Anterior cingulate cortex (tissue), 58 donors: ENCODE results near the gene P4HA1.
"Not testable (repeated sequence)": the region's sequence is repeated elsewhere in the genome, so short reads cannot be mapped to it uniquely, and the experiment has no call there.

Experiments
- DNase-seq, 58 donors: peaks; one replicate each; lab custom pipeline; 2025; lab: John Stamatoyannopoulos, UW

Gene P4HA1

GRCh38 chr10:73096449-73097304 is at the start of gene P4HA1:
P4HA1 (minus strand) TSS chr10:73096866; CDS start chr10:73074883, 21,983 bp downstream.
- DNase-seq: peak; percentile 88 to 100 (median 99)

GRCh38 chr10:73141603-73142002 is 44.9 kb upstream of the P4HA1 start:
- no peak for DNase-seq

DNA sequence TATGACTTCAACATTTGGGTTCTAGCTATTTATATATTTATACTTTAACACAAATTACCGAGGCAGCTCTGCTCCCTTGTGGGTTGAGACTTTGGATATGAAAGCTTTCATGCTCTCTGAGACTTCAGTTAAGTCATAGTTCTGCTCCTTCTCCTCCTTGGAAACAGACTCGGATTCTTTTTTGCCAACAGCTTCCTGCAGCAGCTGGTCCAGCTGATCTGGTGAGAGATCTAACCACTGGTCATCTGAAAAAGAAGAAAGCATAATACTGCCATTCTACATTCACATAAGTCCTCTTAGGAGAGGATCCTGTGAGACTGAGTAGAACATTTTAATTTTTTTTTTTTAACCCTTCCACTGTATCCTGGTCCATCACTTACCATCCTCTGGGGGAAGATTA is 42.6 kb upstream of the P4HA1 start:
- no peak for DNase-seq

DNA sequence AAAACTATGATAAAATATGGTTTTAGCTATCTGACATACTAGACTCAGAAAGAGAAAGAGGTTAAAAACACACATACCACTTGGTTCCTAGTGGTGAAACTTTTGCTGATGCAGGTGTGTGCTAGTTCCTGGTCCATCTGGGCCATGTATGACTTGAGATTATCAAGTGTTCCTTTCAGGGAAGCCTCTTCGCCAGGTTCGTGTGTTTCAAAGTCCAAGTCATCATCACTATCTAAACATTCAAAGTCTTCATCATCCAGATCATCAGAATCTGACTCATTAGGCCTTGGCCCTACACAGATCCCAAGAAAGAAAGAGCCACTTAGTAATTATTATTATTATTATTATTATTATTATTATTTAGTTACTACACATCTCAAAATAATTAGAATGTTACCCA is 40.0 kb upstream of the P4HA1 start:
- DNase-seq: no peak

GRCh38 chr10:73134727-73135126 is 38.1 kb upstream of the P4HA1 start:
- DNase-seq: no peak

- DNase-seq: no peak
Observed at GRCh38 chr10:73131913-73132686, 35.4 kb upstream of the P4HA1 start.

DNA sequence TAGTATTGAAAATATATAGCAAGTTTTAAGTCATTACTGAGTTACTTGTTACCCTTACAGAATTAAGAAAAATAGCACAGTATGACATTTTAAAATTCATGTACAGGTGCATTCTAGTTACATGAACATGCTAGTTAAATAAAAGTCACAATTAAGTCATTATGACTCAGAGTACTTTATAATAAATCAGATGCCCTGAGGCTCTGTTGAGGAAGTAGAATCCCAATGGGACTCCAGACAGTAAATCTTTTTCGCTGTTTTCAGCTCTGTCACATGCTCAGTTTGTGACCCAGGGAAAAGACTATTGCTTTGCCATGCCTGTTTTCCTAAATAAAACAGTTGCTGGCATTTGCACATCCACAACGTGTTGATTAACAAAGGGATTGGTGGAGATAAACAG is 34.6 kb upstream of the P4HA1 start:
- DNase-seq: no peak

DNA sequence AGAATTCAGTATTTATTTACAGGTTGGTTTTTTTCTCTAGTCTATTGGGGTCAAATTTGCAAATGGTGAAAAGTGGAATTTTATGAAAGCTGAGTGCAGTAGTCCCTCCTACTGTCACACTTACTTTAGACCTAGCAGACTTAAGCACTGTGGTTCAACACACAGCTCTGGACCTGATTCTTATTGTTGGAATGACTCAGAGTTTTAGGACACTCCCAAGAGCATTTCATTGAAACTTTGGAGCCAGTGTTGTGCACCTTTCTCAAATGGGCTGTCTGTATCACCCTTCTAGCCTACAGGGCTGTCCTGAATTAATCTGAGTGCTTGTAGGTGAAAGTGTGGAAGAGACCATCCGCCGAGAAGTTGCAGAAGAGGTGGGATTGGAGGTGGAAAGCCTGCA is 29.7 kb upstream of the P4HA1 start:
- DNase-seq: no peak

DNA sequence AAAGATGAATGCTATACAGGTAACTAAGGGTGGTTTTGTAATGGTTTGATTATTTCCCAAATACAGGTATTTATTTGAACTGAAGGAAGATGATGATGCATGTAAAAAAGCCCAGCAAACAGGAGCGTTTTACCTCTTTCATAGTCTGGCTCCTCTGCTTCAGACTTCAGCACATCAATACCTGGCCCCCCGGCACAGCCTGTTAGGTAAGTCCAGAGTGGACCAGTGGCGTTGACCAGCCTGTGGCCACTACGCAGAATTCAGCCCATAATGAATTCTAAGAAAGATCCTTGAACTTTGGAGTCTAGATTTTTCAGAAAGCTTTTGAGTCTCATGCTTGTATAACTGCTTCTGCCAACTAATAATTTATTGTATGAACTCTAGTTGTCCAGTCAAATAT is 23.3 kb upstream of the P4HA1 start:
- no peak for DNase-seq

DNA sequence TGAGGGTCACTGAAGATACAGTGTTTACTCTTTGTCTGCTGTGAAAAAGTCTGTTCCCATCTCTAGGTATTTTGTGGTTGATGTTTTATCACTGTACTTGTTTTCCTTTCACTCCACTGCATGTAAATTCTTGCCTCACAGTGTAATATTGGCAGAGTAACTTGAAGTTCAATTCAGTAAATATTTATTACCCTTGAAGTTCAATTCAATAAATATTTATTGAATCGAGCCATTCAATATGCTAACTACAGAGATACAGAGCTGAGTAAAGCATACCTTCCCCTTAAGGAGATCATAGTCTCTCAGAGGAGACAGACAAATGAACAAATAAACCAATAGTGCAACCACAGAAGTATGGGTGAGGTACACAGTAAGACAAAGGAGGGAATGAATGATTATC is 22.8 kb upstream of the P4HA1 start:
- no peak for DNase-seq

DNA sequence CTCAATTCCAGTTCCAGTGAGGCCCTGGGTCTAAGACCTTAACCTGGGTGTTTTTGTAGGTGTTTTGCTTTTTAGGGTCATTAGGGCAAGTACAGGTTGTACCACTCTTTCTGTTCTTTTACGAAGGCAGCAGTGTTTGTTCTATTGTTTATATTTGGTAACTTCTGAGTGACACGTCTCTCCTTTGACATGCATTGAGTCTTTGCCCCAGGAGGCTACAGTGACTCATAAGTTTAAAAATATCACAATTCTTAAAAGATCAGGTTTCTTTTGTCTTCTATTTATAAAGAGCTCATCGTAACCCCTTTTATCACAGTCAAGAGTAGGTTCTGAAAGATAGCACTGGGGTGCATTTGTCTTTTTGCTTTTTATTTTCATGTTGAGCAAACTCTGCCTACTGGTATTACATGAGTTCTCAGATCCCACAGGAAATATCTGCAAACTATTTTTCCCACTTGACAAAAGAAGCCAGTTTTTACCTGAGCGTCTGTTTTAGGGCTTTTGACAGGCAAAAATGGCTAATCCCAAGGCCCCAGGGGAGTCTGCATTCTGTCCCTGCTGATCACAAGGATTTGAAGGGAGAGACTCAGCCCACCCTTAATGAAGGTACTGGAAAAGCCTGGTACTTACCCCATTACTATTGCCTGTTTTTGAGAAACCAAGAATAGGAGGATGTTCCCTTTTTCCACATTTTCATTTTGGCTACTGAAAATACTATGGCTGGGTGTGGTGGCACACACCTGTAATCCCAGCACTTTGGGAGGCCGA is 21.5 kb upstream of the P4HA1 start:
- DNase-seq: no peak

DNA sequence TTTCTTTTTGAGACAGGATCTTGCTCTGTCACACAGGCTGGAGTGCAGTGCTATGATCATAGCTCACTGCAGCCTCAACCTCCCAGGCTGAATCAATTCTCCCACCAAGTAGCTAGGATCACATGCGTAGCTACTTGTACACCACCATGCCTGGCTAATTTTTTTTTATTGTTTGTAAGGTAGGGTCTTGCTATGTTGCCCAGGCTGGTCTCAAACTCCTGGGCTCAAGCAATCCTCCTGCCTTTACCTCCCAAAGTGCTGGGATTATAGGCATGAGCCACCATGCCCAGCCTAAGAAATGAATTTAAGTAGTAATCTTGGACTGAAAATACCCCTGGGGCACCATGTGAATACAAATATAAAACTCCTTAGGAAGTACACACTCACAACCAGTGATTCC is 19.4 kb upstream of the P4HA1 start:
- no peak for DNase-seq

- DNase-seq: no peak
Observed at GRCh38 chr10:73113551-73113950, 16.9 kb upstream of the P4HA1 start.

GRCh38 chr10:73112032-73112431 is 15.4 kb upstream of the P4HA1 start:
- DNase-seq: not testable (repeated sequence)

DNA sequence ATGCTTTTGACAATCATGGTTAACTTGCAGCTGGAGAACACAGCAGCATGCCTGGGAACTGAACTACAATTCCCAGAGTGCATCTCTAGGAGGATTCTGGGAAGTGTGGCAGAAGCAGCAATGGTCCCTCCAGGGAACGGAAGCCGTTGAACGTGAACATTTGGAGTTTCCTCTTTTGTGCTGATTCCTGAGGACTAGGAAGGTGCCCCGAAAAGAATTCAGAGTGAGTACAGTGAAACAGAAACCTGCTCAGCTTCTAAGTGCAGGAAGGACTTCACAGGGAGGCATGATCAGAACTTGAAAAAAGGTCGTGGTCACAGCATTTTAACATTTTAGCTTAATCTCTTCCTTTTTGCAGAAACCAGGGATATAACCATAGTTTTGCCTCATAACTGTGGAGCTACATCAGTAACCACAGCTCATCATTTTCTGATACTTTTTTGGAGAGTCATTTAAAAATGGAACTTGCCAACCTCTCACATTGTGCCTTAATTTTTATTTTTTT is 13.7 kb upstream of the P4HA1 start, which contains the start of gene NUDT13:
Gene NUDT13 (plus strand): TSS at position 111 of the 505 bp plus-strand sequence. CDS start 3,911 bp downstream, outside the sequence.
- peak in 54 of 58 donors; percentile 3 to 89 (median 55) for DNase-seq

DNA sequence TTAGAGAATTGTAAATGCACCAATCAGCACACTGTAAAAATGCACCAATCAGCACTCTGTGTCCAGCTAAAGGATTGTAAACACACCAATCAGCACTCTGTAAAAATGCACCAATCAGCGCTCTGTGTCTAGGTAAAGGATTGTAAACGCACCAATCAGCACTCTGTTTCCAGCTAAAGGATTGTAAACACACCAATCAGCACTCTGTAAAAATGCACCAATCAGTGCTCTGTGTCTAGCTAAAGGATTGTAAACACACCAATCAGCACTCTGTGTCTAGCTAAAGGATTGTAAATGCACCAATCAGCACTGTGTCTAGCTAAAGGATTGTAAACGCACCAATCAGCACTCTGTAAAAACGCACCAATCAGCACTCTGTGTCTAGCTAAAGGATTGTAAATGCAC is 12.6 kb upstream of the P4HA1 start:
- DNase-seq: not testable (repeated sequence)

DNA sequence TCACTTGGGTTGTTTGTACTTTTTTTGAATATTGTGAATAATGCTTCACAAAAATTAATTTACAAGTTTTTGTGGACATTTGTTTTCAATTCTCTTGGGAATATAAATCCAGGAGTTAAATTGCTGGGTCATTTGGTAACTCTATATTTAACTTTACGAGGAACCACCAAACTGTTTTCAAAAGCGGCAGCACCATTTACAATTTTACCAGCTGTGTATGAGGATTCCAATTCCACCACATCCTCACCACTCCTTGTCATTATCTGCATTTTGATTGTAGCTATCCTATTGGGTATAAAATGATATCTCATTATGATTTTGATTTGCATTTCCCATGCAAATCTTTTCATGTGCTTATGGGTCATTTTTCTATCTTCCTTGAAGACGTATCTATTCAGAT is 9.6 kb upstream of the P4HA1 start:
- DNase-seq: no peak

GRCh38 chr10:73099141-73099540 is 2.5 kb upstream of the P4HA1 start:
- DNase-seq: no peak

GRCh38 chr10:73097305-73097670 is 622 bp upstream of the P4HA1 start:
- no peak for DNase-seq

DNA sequence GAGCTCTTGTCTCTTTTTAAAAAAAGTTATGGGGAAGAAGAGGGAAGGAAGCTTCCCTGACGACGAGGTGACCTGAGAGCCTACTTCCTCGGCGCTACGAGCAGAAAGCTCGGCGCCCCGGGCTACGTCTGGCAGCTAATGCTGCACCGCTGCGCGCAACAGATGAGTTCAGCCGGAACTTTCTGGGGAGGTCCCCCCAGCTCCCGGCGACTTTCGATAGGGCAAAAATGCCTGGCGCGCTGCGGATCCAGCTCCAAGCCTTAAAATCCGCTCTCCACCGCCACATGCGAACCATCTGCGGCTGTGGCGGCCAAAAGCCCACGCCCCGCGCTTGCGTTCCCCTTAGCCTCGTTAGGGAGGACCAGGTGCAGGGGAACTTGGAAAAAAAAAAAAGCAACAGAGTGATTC is 621 bp downstream of the P4HA1 start:
- peak in 51 of 58 donors; percentile 7 to 74 (median 53) for DNase-seq
